Measurements from ENCODE around the gene EIF4G3. TPM values are rescaled to one million over a fixed set of nuclear protein-coding genes. Genes with fewer than 3 reads are reported as not detected.

The EIF4G3 gene
- total RNA-seq, 1 donor from 2014 or later, result 33.9 TPM

DNA sequence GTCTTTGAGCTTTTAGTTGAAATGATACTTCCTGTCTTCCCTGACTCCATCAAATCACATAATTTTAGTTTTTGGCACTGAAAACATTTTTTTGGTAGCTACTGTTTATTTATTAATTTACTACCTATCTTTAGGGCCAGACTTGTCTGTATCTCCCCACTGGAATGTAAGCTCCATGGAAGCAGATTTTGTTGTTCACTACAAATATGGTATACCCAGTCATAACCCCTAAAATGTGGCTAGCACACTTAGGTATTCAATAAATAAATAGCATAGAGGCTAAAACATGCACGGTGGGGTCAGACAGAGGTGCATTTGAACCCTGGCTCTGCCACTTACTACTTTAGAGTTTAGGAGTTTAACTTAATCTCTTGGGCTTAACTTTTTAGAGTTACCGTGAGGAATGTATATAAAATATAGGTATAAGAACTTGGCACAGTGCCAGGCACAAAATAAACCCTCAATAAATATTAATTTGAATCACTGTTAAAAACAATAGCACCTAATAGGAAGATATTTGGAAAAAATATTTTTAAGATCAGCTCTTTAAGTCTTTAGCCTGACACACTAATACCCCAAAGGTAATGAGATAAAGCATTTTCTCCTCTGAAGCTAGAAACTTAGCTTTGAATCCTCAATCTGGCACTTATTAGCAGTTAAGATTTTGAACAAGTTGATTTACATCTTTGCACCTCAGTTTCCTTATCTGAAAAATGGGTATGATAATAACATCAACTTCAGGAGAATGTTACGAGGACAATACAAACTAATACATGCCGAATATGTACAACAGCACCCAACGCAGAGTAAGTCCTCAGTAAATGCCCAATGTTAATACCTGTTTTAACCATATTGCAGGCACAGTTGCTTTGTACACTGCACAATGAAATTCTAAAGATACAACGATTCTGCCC lies 330.0 kb downstream of the EIF4G3 start:
- Histone ChIP-seq H3K27me3 (ENCODE audit: low read depth) (no peaks in the 10 kb centered on the region), H3K4me1 (no peaks in the 10 kb centered on the region), H3K27ac (replicated peaks) (no peak overlapping the region), H3K36me3 (peaks cover 45% of the 10 kb centered on the region), H3K4me3 (no peak overlapping the region), H3K9me3 (replicated peaks) (no peaks in the 10 kb centered on the region)
- DNase-seq, result no peak
- TF ChIP-seq, protein P1, sequence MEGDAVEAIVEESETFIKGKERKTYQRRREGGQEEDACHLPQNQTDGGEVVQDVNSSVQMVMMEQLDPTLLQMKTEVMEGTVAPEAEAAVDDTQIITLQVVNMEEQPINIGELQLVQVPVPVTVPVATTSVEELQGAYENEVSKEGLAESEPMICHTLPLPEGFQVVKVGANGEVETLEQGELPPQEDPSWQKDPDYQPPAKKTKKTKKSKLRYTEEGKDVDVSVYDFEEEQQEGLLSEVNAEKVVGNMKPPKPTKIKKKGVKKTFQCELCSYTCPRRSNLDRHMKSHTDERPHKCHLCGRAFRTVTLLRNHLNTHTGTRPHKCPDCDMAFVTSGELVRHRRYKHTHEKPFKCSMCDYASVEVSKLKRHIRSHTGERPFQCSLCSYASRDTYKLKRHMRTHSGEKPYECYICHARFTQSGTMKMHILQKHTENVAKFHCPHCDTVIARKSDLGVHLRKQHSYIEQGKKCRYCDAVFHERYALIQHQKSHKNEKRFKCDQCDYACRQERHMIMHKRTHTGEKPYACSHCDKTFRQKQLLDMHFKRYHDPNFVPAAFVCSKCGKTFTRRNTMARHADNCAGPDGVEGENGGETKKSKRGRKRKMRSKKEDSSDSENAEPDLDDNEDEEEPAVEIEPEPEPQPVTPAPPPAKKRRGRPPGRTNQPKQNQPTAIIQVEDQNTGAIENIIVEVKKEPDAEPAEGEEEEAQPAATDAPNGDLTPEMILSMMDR (IDR thresholded peaks at IDR 0.05; ENCODE audit: borderline replicate concordance), result no peak
- intact Hi-C loops (cut with micrococcal nuclease), result no loop called here

DNA sequence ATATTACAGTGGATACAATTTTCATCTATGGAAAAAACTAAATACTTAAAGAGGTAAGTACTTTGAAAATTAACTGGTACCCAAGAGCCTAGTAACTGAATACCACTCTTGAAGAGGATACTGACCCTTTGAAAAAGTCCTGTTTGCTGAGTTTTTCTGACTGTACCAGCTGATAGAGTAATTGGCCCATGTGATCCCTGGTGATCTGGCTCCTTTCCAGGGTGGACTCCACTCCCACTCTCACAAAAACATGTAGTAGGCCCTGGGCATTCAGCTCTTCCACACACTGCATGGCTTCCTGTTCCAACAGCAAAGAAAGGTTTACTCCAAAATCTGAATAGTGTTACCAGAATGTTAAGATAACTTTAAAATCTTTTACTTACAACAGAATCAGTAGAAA lies 336.0 kb downstream of the EIF4G3 start:
- Histone ChIP-seq H3K27ac (replicated peaks) (no peak overlapping the region), H3K4me1 (no peaks in the 10 kb centered on the region), H3K36me3 (peaks cover 28% of the 10 kb centered on the region), H3K4me3 (no peak overlapping the region), H3K27me3 (ENCODE audit: low read depth) (no peaks in the 10 kb centered on the region), H3K9me3 (replicated peaks) (no peaks in the 10 kb centered on the region)
- intact Hi-C loops (cut with micrococcal nuclease), result no loop called here
- TF ChIP-seq, protein P1 (IDR thresholded peaks at IDR 0.05; ENCODE audit: borderline replicate concordance), result no peak
- DNase-seq, result no peak

DNA sequence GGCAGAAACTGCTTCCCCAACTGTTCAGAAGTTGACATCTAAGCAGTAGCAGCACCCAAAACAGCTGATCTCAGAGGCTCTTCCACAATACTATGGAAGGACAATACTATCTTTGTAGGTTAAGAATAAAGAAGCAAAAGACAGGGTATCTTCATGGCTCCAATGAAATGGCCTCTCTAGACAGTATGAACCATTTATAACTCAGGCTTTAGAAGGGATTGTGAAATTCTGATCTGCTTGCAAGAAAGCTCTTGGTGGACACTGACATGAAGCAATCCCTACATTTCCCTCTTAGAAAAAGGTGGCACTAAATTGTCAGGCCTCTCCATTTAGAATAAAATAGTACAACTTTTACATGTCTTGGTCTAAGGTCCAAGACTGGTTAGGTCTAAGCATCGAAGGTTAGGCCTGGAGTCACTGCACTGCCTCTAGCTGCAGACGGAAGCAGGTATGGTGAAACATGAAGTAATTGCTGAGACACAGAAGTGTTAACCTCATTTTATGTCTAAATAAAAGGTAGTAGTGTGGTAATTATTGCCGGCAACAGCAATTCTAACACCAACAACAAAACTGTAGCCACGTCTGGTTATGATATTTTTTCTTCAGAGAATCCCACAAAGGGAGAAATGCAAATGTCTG lies 339.0 kb downstream of the EIF4G3 start:
- intact Hi-C loops (cut with micrococcal nuclease), result no loop called here
- Histone ChIP-seq H3K27ac (replicated peaks) (no peak overlapping the region), H3K36me3 (peaks cover 38% of the 10 kb centered on the region), H3K27me3 (ENCODE audit: low read depth) (no peaks in the 10 kb centered on the region), H3K4me1 (no peaks in the 10 kb centered on the region), H3K4me3 (no peak overlapping the region), H3K9me3 (replicated peaks) (no peaks in the 10 kb centered on the region)
- DNase-seq, result no peak
- TF ChIP-seq, protein P1 (IDR thresholded peaks at IDR 0.05; ENCODE audit: borderline replicate concordance), result no peak

DNA sequence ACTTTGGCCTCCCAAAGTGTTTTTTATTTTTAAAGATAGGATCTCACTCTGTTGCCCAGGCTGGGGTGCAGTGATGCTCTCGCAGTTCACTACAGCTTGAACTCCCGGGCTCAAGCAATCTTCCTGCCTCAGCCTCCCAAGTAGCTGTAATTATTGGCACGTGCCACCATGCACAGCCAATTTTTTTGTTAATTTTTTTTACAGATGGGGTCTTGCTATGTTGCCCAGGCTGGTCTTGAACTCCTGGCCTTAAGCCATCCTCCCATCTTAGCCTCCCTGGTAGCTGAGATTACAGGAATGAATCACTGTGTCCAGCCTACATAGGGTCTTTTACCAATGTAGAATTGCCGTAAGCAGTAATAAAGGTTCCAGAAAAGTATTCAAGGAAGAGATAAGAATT lies 340.5 kb downstream of the EIF4G3 start:
- no peaks in the 10 kb centered on the region for H3K4me1 ChIP-seq
- H3K27ac ChIP-seq (replicated peaks), result no peak overlapping the region
- H3K27me3 ChIP-seq (ENCODE audit: low read depth), result no peaks in the 10 kb centered on the region
- no peak overlapping the region for H3K4me3 ChIP-seq
- intact Hi-C loops (cut with micrococcal nuclease), result no loop called here
- TF ChIP-seq, protein P1 (IDR thresholded peaks at IDR 0.05; ENCODE audit: borderline replicate concordance), result no peak
- H3K36me3 ChIP-seq, result peaks cover 38% of the 10 kb centered on the region
- H3K9me3 ChIP-seq (replicated peaks), result no peaks in the 10 kb centered on the region
- DNase-seq, result no peak

DNA sequence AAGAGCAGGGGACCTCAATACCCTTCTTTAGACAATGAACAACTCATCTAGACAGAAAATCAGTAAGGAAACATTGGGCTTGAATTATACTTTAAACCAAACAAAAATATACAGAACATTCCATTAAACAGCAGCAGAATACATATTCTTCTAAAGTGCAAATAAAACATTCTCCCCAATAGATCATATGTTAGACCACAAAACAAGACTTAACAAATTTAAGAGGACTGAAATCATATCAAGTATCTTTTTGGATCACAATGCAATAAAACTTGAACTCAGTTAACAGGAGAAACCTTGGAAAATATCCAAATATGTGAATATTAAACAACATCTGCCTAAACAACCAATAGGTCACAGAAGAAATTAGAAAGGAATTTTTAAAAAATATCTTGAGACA lies 341.9 kb downstream of the EIF4G3 start:
- intact Hi-C loops (cut with micrococcal nuclease), result no loop called here
- Histone ChIP-seq H3K27me3 (ENCODE audit: low read depth) (no peaks in the 10 kb centered on the region), H3K36me3 (peaks cover 28% of the 10 kb centered on the region), H3K4me3 (no peak overlapping the region), H3K9me3 (replicated peaks) (no peaks in the 10 kb centered on the region), H3K4me1 (no peaks in the 10 kb centered on the region), H3K27ac (replicated peaks) (no peak overlapping the region)
- TF ChIP-seq, protein P1 (IDR thresholded peaks at IDR 0.05; ENCODE audit: borderline replicate concordance), result no peak
- DNase-seq, result no peak
